ENCODE measurements around the gene PRKN.

GRCh38 chr6:162722633-162723032 lies 4.9 kb downstream of the PRKN start:
- TF ChIP-seq GATA2 (IDR thresholded peaks at IDR 0.05; ENCODE audit: low read depth, low read length), result no peak
- no peak for TF ChIP-seq GATA3 (IDR thresholded peaks at IDR 0.05; ENCODE audit: low read depth, low read length)
